Central memory CD4-positive, alpha-beta T cell (primary cell): Measurements from ENCODE around the gene TMEM272.

ENCODE experiments used
- DNase-seq: peaks from one replicate; pipeline ENCODE4 v3.0.0; 2022

Gene TMEM272

DNA sequence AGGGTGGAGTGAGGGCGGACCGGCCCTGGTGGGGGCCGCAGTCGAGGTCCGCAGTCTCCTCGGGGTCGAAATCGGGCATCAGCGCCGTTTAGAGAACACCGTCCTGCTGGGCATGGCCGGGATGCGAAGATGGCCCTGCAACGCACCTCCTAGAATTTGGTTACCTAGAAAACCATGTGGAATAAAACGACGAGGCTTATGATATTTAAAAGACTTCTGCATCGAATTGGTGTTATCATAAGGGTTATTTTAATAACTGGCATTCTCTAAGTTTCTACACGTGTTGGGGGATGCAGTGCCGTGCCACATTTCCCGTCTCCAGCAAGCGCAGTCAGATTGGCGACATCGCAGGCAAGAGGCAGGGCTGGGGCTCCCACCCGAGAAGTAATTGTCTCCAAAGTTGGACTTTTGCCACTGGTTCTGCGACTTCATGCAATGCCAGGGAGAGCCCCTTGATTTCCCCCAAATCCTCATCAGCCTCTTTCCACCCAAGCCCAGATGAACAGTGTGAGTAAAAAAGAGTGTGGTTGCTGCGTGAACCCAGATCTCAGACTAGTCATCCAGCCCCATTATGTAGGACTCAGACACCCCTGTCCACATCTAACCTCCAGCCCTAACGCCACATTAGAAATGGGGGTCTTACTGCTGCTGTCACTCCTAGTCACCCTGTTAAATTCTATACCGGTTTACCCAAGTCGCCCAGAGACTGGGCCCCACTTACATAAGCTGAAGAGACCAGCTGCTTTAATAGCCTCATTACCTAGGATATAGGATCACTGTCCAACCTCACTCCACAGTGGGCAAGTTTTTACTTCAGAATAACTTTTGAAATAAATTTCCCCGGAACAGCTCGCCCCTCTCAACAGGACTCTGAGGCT lies 40.4 kb downstream of the TMEM272 start:
- DNase-seq = no peak

DNA sequence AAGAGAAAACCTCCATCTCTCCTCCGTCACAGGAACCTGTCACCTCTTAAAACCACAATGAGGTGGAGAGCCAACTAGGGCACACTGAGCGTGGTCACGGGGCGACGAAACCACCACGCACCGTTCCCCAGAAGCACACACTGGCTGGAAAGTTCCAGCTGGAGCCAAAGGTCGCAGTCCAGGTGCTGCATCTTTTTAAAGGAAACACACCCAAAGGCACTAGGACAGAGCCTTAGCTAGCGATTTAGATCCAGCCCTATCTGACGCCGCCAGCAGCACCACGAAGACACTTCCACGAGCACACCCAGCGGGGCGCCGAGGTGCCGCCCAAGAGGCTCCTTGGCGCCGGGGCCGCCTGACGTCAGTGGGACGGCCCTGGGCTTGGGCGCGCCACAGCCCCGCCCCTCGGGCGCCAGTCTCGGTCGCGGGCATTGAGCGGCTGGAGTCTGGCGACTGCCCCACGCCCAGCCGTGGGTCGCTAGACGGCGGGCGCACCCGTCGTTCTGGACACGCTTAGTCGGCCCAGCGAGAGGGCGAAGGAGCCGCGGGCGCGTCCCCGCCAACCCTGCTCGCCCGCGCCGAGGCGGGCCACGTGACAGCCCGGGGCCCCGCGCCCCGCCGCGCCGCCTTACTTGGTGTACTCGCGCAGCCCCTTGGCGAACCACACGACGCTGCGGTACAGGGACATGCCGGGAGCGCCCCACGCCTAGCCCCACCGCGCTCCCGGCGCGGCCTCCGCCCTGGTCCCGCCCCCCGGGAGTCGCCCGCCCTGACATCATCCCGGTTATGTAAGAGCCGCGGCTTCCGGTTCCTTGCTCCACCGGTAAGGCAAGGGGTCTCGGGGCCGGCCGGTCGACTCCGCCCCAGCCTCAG lies 41.3 kb downstream of the TMEM272 start, which contains the start of gene DHRS12:
Gene DHRS12, minus strand, starts transcription at position 742 of the 873 bp plus-strand sequence. CDS start 4,504 bp downstream, outside the sequence.
- peak; percentile 95 for DNase-seq

DNA sequence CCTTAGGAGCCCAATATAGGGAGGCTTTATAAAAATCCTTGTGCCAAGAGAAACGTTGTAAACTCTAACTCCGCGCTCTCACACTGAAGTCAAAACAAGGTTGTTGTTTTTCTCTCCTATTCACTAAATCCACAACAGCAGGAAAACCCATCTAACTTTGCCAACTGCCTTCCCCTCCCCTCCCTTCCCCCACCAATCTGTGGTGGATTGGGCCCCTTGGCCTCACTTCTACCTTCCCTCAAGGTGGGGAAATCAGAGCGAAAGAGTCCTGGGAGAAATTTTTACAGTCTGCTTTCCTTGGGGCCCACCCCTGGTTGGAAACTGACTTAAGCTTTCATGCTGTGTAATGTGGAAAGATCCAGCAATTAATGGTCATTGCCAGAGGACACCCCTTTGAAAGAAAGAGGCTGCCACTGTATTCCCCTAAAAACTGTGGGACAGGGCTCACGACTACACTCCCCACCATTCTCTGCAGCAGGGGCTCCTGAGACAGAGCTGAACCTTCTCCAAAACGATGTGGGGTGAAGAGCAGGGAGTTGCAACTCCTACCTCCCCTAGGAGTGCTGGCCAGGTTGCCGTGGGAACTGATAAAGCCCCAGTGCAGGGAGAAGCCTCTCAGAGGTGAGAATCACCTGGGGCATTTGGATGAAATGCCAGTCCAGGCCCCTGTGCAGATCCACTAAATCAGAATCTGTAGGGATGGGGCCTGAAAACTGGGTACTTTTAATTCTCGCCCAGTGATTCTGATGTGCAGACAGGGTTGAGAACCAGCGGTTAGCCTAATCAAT lies 42.2 kb downstream of the TMEM272 start:
- DNase-seq = no peak

DNA sequence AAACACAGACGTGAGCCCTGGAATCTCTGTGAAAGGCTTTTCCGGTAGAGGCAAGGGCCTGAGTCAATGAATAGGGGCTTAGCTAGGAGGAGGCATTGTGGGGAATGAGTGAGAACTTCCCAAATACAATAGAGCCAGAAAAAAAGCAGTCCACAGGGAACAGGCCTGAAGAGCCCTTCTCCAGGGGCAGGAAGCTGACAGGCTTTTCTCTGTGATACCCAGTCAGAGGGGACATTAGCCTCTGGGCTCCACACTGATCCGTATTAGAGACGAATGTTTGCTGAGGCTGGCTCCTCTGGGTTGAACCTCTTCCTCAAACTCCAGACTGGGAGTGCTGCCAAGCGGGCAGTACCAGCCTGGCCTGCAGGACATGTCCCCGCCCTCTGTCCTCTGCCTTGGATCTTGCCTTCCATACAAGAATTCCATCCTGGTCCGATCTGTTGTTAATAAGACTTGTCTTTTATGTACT lies 43.3 kb downstream of the TMEM272 start:
- DNase-seq = no peak

DNA sequence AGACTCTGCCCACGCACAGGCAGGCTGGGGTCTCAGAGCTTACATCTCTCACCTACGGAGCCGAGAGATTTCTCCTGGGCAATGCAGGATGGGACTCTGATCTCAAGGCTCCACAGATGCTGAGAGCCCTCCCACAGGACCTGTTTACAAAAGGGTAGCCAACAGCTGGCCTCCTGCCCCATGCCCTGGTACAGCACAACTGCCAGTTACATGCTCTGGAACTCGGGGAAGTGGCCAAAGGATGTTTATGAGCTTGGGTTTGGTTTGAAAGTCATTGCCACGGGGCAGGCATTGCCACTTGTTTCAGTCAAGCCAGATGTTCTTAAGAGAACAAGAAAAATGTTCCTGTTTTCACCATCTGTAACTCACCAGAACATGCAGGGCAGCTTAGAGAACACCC lies 44.5 kb downstream of the TMEM272 start:
- DNase-seq = no peak

DNA sequence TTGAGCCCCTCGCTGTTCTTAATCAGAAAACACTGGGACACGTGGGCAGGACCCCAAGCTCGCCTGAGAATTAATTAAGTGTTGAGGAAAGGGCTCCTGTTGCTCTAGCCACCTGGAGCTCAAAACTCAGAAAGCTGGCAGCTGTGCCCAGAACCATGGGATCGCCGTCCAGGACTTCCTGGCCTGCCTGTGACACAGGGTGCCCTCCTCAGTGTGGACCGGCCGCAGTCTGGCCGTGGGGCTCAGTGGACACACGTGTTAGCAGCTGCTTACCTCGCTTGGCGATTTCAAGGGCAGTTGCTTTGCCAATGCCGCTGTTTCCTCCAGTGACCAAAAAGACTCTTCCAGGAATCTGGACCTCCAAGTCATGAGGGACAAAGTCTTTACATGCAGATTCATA lies 45.7 kb downstream of the TMEM272 start:
- DNase-seq = no peak

DNA sequence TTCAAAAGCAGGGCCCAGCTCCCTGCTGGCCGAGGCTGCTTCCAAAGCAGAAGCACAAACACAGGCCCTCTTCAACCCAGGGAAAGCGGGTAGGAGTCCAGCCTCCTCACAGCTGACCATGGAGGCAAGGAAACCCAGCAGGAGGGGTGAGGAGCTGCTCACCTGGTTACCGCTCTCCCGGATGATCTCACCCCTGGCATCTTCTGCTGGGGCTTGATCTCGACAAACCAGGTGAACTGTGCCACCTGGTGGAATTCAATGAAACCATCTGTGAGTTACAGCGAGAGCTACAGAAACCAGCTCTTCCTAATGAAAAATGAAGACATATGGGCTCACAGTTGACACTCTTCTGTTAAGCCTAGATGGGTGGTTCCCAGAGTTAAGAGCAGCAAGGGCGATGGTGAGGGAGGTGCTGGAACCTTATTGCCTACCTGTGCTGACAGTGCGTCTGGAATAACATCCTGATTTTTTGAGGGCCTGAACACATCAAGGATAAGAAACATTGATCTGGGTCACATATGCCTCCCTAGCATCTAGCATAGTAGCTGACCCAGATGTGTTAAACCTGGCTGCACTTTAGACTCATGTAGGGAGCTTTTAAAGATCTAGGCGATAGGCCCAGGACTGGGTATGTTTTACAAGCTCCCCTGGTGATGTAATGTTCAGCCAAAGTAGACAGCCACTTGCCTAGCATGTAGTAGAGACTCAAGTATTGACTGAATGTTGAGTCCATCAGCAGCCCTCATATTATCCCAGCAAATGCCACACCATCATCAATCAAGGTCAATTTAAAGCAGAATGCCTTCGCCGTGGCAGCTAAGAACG lies 47.1 kb downstream of the TMEM272 start:
- DNase-seq = peak; percentile 64

DNA sequence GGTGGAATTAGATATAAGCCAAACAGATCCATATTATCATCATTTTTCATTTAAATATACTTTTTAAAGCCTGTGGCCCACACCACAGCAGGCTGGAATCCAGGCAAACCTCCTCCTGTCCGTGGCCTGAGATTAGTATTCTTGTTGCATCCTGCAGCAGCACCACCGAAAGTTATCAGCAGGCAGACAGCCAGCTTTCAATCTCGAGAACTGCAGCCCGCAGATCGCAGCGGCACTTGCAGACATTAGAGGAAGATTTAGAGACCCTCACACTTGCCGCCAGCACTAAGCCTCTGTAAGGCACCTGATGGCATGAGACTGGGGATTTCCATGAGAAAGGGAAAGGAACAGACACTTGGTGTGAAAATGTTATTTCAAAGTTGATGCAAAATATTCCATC lies 48.4 kb downstream of the TMEM272 start:
- no peak for DNase-seq

DNA sequence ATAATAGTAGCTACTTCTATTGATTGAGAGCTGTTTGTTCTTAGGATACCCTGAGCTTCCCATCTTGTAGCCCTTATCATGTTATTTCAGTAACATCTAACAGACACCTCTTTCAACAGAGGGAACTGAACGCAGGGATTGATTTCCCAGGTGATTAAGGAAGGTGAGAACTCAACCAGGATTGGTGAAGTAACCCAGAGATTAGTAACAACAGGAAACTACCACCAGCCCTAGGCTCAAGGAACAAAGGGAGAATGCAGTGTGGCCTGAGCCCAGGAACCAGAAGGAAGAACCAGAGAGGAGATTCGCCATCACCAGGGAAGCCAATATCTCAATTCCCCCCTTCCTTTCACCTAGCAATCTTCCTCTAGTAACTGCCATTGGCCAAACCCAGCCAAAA lies 49.6 kb downstream of the TMEM272 start:
- DNase-seq = no peak

DNA sequence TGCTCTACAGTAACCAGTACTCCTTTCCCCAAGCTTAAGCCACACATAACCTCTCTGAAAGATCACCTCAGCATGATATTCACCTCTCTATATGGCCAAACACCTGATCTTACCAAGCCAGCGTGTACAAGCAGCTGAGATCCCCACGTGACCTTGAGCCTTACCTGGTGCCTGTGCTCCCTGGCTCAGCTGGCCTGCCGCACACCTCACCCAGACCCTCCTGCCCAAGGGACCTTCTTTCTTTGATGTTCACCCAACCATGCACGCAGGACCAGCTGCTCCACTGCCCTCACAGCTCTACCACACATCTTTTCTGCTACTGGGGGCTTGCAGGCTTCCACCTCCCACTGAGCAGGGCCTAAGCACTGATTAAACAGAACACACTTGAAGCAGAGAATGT lies 50.0 kb downstream of the TMEM272 start:
- no peak for DNase-seq

DNA sequence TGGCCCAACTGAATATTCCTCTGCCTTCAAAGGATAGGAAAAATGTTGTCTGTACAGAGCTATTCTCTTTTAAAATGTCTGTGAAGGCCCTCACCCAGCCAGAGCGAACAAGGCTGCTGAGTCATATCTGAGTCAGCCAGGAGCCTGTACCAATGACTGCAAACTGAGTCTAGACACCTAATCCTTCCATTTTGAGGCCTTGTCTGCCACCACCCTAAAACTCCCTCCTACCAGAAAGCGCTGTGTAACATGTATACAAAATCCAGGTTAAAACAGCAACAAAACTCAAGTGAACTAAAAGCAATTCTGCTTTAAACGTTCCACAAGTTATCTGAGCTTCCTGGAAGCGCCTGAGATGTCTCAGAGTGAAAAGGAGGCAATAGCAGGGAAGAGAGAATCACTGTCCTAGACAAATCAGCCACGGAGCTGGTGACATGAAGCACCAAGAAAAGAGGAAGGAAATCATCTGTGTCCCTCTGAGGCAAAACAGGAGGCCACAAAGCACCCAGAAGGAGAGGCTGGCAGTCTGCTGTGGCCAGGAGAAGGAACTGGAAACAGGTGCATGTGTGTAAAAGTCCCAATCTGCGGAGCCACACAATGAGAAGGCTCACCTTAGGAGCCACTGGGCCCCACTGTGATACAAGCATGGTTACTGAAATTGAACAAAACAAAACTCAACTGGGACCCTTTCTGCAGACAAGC lies 51.3 kb downstream of the TMEM272 start:
- no peak for DNase-seq

DNA sequence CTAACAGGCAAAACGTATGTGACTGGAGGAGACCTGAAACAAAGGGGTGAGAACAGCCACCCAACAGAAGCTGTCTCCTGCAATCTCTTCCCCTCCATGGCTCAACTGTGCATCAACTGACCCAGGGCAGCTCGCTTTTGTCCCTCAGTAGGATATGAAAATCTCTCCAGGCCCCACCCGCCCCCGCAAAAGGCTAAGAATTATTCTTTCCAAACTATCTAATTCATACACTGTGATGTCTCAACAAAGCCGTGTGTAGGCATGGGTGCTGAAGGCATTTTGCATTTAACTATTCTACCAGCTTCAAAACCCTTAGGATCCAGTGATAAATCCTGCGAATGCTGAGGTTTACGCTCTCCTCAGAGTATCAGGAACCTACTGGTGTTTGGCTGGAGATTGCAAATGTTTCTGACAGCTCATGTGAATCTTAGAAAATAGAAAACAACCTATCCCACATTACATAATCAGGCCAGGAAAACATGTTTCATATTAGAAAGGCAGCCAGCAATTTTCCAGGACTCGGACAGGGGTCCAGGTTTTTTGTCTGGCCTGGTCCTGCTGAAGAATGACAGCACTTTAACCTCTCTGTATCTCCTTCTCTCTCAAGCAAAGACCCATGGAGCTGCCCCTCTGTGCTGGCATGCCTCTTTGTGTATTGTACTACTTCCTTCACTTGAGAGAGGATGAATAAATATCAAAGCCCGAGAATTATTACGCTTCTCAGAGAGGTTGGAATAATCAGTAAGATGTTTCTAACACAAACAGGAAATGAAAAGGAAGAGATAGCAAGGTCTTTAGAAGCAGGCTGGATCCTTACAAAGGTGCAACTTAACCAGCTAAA lies 58.3 kb downstream of the TMEM272 start:
- DNase-seq = no peak

DNA sequence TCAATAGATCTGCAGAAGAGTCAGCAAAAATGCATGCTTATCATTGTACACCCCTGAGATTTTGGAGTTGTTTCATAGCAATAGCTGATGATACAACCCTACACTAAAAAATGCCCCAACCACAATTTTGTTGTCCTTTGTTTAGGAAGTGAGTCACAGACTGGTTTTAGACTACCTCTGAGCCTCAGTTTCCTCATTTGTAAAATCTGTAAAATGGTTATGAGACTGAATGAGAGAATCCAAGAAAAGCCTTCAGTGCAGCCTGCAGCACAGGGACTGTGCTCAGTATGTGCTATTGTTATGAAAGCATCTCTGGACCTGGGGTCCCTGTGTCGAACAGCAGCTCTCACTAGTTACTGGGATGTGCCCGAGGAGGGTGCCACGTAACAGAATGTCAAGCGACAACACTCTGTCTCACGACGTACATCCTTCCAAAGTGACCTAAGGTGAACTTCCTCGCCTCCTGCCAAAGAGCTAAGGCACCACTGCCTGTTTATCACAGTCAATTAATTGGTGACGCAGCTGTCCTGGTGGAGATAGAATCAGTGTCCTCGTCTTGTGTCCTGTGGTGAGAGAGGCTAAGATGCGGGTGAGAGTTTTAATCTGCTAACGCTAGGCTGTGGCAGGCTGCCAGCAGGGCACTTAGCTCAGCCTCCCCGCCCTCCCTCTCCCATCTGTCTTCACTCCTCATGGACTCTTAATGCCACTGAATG lies 59.1 kb downstream of the TMEM272 start:
- no peak for DNase-seq

DNA sequence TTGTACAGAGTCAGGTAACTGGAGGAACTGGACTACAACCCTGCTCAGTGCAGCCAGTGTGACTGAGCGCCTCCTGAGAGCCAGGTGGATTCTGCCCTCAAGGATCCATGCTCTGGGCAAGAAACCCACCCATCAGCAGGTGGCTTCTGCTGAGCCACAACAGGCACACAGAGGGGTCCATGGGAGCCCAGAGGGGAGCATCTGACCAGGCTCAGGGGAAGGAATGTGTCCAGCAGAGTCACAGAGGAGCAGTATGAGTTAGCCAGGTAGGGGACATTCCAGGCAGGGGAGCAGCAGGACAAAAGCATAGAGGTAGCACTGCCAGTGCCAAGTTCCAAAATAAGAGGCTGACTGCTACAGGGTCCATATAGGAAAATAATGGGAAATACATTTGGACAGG lies 60.9 kb downstream of the TMEM272 start:
- no peak for DNase-seq

DNA sequence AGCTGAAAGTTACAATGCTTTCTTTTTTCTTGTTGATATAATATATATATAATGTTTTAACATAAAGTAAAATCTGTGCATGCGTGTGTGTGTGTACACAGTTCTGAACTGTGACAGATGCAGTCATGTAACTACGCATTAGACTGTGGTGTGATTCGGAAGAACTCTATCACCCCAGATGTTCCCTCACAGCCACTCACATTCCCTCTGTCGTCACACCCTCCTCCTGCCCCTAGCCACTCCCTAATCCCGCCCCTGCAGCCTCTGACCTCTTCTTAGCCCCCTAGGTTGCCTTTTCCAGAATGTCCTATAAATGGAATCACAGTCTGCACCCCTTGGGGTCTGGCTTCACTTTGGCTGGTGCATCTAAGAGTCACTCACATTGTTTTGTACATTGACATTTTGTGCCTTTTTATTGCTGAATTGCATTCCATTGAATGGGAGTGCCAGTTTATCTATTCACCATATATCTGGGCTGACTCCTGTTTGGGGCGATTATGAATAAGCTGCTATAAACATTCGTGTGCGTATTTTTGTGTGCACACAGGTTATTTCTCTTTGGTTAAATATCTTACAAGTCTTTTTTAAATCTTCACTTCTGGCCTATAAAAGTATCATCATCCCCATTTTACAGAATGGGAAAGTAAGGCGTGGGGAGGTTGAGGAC lies 61.4 kb downstream of the TMEM272 start:
- DNase-seq = no peak

DNA sequence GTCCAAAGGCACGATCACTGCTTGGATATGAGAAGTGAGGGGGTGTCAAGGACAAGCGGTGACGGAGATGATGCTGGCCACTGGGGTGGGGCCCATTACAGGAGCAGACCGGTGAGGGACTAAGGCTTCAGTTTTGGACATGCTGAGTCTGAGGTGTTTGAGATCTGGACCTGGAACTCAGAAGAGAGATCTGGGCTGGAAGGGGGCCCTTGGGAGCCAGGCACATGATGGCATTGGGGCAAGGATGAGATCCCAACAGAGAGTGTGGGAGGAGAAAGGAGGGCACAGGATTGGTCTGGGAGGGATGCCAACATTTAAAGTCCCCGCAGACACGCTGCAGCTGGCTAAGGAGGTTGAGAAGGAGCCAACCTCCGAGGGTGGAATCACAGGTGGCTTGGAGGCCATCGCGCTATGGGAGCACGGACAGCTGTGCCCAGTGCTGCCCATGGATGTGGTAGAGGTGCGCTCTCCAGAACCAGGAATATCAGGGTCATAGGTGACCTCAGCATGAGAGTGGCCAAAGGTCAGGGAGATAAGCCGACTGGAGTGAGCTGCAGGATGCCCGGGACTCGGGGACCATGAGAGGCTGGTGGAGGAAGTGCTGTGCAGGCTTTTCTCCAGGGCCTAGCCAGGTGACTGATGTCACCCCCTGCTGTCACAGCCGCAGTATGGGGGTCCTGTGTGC lies 62.8 kb downstream of the TMEM272 start:
- DNase-seq = no peak

DNA sequence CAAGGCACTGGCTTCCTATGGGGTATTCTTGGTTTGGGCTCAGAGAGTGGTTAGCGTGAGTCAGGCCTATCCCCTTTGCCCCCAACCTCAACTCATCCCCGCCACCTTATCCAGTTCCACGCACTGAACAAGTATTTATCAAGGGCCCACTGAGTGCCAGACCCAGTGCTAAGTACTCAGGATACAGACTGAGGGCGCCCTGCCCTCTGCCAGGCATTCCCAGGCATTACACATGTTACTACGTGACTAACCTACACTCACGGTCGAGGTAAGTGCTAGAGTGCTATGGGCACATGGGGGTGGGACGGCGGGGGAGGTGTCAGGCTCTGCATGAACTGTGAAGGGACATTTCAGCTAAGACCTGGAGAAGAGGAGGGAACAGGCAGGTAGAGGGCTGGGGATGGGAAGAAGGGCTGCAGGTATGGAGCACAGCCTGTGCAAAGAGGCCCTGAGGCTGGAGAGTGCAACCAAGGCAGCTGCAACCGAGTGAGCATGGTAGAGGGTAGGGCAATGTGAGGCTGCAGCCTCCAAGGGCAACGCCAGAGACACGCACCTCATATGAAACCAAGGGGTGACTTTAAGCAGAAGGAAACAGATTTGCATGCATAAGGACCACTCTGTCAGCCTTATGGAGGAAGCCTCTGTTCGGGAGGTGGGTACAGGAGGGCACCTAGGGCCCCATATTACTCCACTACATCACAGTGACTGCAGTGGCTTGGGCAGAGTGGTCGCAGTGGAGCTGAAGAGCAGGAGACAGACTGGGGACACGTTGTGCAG lies 63.5 kb downstream of the TMEM272 start:
- no peak for DNase-seq

DNA sequence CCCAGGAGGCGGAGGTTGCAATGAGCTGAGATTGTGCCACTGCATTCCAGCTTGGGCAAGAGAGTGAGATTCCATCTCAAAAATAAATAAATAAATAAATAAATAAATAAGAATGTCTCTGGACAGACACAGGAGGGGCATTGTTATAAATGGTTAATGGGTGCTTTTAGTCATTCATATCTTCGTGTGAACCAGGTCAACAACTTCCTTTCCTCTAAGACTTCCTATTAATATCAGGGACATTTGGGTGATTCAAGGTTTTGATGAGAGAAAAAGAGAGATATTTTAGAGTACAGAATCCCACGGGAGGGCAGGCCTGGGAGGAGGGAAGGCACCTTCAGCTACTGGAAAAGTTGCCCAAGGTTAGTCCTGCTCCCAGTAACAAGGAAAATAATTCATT lies 64.9 kb downstream of the TMEM272 start:
- DNase-seq = no peak
